GM19468 (cell line): ENCODE data around the gene PDZD7.

ENCODE experiments used
- ATAC-seq: cut with Tn5 transposase; IDR thresholded peaks from one replicate; pipeline ENCODE4 v1.9.1; 2021; ENCODE audit warnings: mild to moderate bottlenecking, moderate library complexity, moderate number of reproducible peaks; ENCODE audit not compliant: unreplicated experiment; ENCODE audit errors: extremely low read depth

Gene PDZD7

DNA sequence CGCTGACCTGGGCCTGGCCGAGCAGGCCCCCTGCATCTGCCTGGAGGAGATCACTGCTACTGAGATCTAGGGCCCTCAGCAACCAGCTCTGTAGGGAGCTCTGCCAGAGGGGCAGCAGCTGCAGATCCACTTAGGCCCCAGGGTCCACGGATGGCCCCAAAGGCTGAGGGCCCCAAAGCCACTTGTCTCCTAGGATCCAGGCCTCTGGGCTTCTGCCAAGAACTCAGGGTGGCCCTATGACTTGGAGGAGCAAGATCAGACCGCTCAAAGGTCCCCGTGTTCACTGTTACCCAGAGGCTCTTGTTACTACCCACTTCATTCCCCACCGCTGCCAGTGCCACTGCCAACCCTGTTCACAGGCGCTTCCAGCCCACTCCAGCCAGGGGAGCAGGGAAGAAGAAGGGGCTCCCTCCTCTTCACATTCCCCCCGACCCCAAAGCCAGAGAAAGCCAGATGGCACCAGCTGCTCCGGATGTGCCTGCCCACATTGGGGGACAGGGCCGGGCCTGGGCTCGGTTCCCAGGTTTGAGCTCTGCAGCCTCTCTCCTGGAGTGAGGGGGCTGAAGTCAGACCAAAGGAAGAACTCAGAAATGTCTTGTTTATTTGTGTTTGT is 23.7 kb downstream of the PDZD7 start:
- no peak for ATAC-seq

DNA sequence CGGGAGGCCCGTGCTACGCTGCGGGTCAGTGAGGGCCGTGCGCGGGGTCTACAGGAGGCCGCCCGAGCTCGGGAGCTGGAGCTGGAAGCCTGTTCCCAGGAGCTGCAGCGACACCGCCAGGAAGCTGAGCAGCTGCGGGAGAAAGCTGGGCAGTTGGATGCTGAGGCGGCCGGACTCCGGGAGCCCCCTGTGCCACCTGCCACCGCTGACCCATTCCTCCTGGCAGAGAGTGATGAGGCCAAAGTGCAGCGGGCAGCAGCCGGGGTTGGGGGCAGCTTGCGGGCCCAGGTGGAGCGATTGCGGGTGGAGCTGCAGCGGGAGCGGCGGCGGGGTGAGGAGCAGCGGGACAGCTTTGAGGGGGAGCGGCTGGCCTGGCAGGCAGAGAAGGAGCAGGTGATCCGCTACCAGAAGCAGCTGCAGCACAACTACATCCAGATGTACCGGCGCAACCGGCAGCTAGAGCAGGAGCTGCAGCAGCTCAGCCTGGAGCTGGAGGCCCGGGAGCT is 24.3 kb downstream of the PDZD7 start:
- ATAC-seq, result no peak

DNA sequence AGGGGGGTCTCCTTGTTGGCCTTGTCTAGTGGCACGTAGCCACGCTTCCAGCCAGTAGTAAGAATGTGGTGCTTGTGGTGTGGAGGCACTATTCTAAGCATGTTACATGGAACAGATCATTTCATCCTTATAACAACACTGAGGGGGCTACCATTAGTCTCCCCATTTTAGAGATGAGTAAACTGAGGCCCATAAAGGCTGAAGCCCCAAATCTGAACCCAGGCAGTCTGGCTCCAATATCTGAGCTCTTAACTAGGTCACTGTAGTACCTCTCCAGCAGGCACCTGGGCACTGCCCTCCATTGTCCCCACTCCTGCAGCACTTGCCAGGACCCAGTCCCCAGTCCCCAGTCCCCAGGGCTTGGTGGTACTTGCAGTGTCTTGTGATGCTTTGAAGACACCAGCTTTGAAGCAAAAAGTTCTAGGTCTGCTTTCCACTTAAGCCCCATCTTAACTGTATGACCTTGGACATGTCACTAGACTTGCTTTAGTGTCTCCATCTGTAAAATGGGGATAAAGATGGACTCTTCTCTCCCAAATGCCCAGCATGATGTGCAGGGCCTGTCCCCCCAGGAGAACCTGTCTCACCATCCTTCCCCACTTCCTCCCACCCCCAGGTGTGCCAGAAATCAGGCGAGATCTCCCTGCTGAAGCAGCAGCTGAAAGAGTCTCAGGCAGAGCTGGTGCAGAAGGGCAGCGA is 24.9 kb downstream of the PDZD7 start:
- ATAC-seq, result no peak

DNA sequence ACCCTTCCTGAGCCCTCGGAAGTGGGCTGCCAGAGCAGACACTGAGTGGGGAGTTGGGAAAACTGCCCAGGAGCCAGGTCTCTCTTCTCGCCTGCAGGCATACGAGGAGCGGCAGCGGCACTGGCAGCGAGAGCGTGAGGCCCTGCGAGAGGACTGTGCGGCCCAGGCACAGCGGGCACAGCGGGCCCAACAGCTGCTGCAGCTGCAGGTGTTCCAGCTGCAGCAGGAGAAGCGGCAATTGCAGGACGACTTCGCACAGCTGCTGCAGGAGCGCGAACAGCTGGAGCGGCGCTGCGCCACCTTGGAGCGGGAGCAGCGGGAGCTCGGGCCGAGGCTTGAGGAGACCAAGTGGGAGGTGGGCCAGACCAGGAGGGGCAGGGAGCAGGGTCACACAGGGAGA is 25.6 kb downstream of the PDZD7 start:
- no peak for ATAC-seq

DNA sequence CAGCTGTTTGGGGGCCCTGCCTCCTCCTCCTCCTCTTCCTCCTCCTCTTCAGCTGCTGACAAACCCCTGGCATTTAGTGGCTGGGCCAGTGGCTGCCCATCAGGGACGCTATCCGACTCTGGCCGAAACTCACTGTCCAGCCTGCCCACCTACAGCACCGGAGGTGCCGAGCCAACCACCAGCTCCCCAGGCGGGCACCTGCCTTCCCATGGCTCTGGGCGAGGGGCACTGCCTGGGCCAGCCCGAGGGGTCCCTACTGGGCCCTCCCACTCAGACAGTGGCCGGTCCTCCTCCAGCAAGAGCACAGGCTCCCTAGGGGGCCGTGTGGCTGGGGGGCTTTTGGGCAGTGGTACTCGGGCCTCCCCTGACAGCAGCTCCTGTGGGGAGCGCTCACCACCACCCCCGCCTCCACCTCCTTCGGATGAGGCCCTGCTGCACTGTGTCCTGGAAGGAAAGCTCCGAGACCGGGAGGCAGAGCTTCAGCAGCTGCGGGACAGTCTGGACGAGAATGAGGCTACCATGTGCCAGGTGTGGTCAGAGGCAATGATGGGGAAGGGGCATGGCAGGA is 27.2 kb downstream of the PDZD7 start:
- ATAC-seq, result no peak

DNA sequence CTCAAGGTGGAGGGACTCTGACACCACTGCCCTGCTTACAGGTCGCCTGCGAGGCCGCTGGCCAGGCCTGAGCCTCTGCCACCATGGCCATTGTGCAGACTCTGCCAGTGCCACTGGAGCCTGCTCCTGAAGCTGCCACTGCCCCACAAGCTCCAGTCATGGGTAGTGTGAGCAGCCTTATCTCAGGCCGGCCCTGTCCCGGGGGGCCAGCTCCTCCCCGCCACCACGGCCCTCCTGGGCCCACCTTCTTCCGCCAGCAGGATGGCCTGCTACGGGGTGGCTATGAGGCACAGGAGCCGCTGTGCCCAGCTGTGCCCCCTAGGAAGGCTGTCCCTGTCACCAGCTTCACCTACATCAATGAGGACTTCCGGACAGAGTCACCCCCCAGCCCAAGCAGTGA is 28.5 kb downstream of the PDZD7 start:
- ATAC-seq, result no peak

DNA sequence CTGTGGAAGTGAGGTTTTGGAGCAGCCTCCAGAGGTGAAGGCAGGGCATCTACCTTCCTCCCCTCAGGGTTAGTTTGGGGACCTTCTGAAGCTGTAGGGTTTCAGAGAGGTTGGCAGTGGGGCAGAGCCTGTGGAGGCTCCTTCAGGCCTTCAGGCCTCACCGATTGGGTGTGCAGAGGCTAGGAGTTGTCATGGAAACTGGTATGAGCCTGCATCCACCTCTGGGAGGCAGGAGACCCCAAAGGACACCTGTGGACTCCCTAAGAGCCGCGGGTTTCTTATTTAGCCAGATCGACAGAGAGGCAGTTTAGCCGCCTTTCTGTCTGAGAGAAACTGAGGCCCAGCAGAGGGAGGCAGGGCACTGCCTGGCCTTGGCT is 29.3 kb downstream of the PDZD7 start:
- no peak for ATAC-seq

DNA sequence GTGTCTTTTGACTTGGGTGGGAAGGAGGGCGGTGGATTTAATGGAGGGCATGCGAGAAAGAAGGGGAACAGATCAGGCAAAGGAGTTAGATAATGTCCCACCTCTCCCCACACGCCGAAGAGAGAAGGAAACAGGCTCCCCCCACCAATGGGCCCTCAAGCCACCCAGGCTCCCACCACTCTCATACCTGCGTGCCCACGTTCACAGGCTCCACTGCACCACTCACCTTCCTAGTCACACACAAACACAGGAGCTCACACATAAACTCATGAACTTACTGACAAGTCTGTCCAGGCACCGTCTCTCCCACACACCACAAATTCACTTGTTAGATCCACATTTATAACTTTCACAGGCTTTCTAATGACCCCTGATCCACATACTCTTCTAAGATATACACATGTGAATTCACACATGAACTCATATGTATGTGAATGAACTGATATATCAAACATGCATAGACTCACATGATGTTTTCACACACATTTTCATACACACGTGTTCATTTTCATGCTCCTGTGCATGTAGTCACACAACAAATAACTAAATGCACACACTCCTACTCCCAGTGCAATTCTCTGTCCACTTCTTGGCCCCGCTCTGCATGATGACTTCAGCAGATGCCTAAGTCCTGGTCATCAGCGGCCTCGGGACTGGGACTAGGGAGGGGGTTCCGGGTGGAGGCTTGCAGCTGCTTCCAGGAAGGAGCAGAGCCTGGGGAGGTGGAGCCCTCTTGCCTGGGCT is 29.8 kb downstream of the PDZD7 start:
- ATAC-seq, result no peak

DNA sequence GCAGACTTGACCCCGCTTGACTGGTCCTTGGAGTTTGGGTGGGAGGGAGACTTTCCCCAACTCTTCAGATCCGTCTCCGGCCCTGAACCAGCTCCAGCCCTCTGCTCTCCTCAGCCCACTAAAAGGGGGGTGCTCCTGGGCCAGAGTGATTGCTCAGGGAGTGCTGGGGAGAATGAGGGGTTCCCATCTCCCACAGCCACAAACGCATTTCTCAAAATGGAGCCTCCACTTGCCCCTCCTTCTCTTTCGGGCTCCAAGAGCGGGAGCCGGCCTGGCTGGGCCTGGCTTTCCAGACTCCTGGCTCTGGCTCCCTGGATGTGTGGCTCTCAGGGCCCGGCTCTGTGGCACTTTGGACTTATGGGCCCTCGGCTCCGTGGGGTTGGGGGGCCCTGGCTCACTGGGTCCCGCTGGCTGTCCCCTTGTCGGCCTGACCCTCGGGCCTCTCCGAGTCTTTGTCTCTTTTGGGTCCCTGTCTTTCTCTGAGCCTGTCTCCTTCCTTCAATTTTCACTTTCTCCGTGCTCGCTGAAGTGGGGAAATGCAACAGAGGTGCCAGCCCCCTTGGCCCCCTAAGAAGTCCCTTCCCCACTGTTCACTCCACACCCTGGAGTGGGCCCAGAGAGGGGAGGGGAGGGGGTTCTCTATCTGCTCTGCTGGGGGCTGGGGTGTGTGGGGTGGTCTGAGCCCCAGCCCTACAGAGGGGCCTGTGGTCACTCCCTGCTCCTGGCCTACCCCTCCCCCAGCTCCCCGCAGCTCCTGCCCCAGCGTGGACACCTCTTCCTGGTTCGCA is 30.6 kb downstream of the PDZD7 start:
- no peak for ATAC-seq

DNA sequence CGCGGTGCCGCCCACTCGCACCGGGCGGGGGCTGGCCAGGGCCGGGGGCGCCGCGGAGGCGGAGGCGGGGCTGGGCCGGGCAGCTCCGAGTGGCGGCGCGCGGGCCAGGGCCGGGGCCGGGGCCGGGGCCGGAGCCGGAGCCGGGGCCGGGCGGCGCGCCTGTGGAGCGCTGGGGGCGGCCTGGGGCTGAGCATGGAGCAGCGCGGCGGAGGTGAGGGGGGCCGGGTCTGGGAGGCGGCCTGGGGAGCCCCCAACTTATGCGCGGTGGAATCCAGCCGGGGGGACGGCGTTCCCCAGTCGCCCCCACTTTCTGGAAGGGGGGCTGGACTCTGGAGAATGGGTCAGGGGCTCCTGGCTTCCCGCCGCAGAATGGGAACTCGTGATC is 31.2 kb downstream of the PDZD7 start, which contains the start of gene LZTS2:
Gene LZTS2, plus strand, starts transcription at position 67 of the 385 bp plus-strand sequence. CDS start 2,731 bp downstream, outside the sequence.
- ATAC-seq, result no peak

DNA sequence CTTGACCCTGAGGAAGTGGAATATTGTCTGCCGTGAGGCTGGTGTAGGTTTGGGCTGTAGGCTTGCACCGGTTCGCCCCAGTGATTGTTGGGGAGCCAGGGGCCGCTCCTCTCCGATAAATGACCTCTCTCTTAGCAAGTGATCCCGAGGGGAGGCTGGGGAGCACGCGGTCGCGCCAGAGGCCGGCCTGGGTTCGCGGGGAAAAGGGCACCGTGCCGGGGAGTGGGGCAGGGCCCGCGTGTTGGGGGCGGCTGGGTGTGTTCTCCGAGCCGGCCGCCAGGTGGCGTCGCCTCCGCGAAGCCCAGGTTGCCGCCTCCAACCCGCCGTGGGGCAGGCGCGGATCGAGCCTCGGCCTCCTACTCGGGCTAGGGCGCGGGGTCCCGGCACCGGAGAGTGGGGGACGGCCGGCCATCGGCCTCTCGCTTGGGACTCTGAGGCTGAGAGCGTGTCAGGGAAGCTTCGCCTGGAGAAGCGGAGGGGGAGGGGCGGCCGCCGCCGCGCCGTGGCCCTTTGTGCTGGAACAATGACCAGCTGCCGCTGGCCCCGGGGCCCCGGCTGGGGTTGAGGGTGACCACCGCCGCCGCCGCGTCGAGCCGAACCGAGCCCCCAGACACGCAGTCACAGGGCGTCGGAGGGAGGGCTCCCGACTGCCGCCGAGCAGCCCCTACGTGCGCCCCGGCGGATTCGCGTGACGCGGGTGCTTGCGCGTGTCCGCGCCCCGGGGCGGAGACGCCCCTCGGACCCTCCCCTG is 31.8 kb downstream of the PDZD7 start:
- ATAC-seq, result no peak

DNA sequence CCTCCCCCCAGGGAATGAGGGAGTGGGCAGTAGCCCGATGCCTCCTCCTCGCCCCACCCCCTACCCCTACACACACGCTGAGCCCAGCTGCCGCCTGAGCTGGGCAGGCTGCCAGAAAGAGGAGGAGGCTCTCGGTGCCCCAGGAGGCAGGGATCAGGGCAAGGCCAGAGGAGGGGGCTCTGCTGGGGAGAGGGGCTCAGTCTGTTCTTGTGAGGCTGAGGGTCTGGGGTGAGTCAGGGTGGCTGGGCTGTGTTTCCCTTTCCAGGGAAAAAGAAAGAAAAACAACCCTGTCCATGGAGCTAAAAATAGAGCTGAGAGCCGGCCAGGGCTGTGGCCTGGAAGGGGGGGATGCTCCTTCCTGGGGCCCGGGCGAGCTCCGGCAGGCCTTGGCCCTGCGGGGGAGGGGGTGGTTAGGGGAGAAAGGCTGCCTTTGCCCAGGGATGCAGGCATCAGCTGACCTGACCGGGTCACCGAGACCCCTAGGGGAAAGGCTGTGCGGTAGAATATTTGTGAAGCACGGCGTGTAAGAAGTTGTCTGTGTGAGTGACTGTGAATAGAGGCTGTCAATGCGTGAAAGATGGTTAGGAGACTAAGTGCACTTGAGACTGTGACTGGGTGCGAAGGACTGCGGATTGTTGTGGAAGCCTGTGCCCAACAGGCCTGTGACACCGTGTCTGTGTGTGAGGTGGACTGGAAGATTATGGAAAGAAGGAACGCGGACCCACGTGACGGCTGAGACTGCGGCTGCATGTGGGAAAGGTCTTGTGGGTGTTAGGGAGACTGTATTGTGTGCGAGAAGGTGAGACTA is 32.5 kb downstream of the PDZD7 start:
- no peak for ATAC-seq

DNA sequence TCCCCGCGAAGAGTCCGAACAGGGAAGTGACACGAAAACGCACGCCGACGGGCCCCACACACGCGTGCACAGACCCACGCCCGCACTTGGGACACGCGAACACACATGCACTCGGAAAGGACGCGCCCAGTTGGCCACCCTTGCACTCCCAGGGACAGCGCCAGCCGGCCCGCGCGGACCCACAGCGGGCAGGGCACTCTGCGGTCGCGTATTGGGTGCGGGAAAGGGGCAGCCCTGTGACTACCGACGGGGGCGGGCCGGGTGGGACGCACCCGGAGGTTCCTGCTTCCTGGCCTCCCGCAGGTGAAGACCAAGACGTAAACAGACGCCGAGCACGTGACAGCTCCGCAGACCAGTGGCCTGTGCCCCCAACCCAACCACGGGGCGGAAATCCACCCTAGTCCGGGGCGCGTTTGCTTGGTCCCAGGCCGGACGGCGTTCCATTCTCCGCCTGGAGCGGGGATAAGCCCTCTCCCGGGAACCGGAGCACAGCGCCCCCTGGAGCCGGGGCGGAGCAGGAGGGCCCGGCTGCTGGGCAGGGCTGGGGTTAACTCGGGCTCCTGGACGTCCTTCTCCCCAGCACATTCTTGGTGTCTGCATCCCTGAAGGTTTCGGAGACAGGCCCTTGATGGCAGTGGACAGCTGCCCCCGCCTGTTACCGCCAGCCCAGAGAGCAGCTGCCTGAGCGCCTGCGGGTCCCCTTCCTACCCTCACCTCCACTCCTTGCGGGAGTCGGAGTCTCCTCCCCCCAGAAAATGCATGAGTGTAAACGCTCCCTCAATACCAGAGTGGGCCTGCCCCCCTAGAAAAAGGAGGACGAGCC is 33.4 kb downstream of the PDZD7 start:
- no peak for ATAC-seq

DNA sequence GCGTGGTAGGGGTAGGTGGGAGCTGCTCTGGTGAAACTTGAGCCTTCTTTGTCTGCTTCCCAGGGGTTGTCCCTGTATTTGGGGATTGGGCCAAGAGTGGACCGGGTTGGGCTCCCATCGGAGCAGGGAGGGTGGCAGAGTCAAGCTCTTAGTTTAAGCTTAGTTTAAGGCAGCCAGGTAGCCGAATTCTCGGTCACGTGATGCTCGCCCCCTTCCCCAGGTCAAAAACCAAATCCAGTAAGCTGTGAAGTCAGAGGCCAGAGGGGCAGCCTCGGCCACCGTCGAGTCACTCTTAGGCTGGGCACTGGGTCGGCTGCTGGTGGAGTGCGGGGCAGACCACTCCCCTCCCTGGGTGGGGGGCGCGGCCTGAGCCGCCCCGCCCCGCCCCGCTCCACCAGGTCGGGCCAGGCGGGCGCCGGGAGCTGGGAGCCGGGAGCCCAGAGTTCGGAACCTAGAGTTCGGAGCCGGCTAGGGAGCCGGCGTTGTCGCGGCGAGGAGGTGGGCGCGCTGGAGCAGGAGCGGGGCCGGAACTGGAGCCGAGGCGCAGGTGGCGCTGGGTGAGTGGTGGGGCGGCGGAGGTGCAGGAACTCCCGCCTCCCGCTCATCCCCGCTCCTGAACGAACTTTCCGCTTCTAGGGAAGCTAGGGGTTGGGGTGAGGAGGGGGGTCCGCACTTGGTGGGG is 34.1 kb downstream of the PDZD7 start:
- no peak for ATAC-seq

DNA sequence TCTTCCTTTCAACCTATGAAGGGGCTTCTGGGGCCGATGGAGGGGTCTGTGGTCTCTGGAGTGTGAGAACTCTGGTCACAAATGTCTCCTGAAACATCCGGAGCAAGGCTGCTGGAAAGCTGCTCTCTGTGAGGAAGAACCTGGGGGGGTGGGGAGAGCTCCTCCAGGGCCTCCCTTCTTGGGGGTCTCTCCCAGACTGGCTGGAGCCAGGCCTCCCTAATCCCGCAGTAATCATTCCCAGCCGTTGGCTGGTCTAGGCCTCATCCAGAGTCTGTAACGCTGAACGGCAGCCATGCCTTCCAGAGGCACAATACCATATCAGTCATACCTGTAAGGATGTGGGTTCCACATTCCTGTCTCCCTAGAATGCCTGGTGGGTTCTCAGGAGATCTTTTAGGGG is 35.7 kb downstream of the PDZD7 start:
- no peak for ATAC-seq

DNA sequence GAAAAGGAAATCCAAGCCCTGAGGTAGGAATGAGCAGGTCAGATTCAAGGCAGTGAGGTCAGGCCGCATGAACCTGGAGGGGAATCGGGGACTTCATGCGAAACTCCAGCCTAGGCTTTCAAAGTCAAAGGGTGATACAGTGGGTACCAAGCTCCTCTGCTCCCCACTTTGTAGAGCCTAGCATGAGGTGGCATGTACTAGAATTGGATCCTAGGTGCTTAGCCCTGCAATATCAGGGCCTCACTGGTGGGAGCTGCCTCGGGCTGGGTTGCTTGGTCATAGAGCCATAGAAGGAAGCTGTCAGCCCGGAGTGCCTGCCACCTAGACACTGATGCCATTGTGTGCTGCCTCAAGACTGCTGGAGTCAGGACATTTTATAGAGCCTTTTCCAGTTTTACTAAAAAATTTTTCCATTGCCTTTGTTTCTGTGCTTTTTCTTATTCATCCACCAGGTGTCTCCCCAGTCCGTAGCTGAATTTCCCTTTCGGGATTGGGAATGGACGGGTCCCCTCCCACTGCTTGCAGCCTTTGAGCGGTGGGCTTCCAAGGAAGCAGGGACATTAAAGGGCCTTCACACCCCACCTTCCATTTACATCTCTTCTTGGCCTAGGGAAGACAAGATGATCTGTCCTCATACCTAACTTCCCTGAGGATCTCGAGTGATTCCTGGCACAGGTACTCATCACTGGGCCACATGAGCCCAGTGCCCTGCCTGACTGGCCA is 36.8 kb downstream of the PDZD7 start:
- no peak for ATAC-seq

DNA sequence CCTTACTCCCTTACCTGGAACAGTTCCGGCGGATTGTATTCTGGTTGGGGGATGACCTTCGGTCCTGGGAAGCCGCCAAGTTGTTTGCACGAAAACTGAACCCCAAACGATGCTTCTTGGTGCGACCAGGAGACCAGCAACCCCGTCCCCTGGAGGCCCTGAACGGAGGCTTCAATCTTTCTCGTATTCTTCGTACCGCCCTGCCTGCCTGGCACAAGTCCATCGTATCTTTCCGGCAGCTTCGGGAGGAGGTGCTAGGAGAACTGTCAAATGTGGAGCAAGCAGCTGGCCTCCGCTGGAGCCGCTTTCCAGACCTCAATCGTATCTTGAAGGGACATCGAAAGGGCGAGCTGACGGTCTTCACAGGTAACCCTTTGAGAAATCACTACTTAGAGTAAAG is 41.8 kb downstream of the PDZD7 start:
- ATAC-seq, result no peak
